GM18502 (cell line): ENCODE results near the gene EIF1.
"Not testable (repeated sequence)": the region's sequence is repeated elsewhere in the genome, so short reads cannot be mapped to it uniquely, and the experiment has no call there.

Experiments
- ATAC-seq: cut with Tn5 transposase; IDR thresholded peaks from one replicate; pipeline ENCODE4 v1.9.1; 2021; ENCODE audit warnings: mild to moderate bottlenecking; ENCODE audit not compliant: unreplicated experiment, poor library complexity

Gene EIF1

GRCh38 chr17:41695134-41695661 is 6.5 kb downstream of the EIF1 start:
- ATAC-seq = no peak

- ATAC-seq = no peak
Measured at GRCh38 chr17:41695954-41696757, 7.5 kb downstream of the EIF1 start.

- no peak for ATAC-seq
Measured at GRCh38 chr17:41697122-41697962, 8.7 kb downstream of the EIF1 start.

- ATAC-seq = not testable (repeated sequence)
Measured at GRCh38 chr17:41700843-41701242, 12.2 kb downstream of the EIF1 start.

- no peak for ATAC-seq
Measured at GRCh38 chr17:41702712-41703111, 14.0 kb downstream of the EIF1 start.

- no peak for ATAC-seq
Measured at GRCh38 chr17:41705271-41705991, 16.7 kb downstream of the EIF1 start.

GRCh38 chr17:41707803-41708669 is 19.4 kb downstream of the EIF1 start:
- no peak for ATAC-seq

- ATAC-seq = no peak
Measured at GRCh38 chr17:41710472-41711090, 21.9 kb downstream of the EIF1 start.

- ATAC-seq = no peak
Measured at GRCh38 chr17:41711669-41712400, 23.1 kb downstream of the EIF1 start, which contains the start of gene GAST. Gene GAST (plus strand): TSS chr17:41712331. CDS start chr17:41715437, 3,106 bp downstream.

- no peak for ATAC-seq
Measured at GRCh38 chr17:41717408-41718286, 29.0 kb downstream of the EIF1 start.

- ATAC-seq = no peak
Measured at GRCh38 chr17:41718287-41718645, 29.6 kb downstream of the EIF1 start.

GRCh38 chr17:41722231-41722630 is 33.5 kb downstream of the EIF1 start:
- ATAC-seq = no peak

- no peak for ATAC-seq
Measured at GRCh38 chr17:41723801-41724475, 35.3 kb downstream of the EIF1 start.

GRCh38 chr17:41724476-41725050 is 35.9 kb downstream of the EIF1 start:
- no peak for ATAC-seq

- no peak for ATAC-seq
Measured at GRCh38 chr17:41725134-41725533, 36.4 kb downstream of the EIF1 start.

GRCh38 chr17:41728056-41728455 is 39.4 kb downstream of the EIF1 start:
- ATAC-seq = no peak

GRCh38 chr17:41730479-41730878 is 41.8 kb downstream of the EIF1 start:
- no peak for ATAC-seq
